IMR-90 (cell line): ENCODE data around the gene MCF2L.

Source experiments
- CEBPB ChIP-seq: IDR thresholded peaks from 2 replicates; pipeline ENCODE4 v1.6.1; 2012; ENCODE audit warnings: low read depth, low read length, improper control_type of control experiment
- FOS ChIP-seq: fragments of 150-350 bp; IDR thresholded peaks from 2 replicates; pipeline ENCODE4 v1.6.1; 2016; ENCODE audit warnings: low read depth, low read length
- MAZ ChIP-seq: IDR thresholded peaks from 2 replicates; pipeline ENCODE4 v1.6.1; 2012; ENCODE audit warnings: low read depth, mild to moderate bottlenecking, low read length, improper control_type of control experiment, moderate library complexity, borderline replicate concordance
- POLR2A ChIP-seq: IDR thresholded peaks from 2 replicates; pipeline ENCODE4 v1.6.1; 2012; ENCODE audit warnings: mild to moderate bottlenecking, low read depth, low read length
- RAD21 ChIP-seq: IDR thresholded peaks from 2 replicates; pipeline ENCODE4 v1.6.1; 2012; ENCODE audit warnings: low read length, improper control_type of control experiment
- RFX5 ChIP-seq: IDR thresholded peaks from 2 replicates; pipeline ENCODE4 v1.8.0; 2012; ENCODE audit warnings: low read depth, mild to moderate bottlenecking, low read length, moderate library complexity
- TF ChIP-seq, protein P1 (sequence below): conservative IDR thresholded peaks from 2 replicates; pipeline ENCODE4 v1.5.1; 2012; ENCODE audit warnings: mild to moderate bottlenecking, low read depth, low read length, improper control_type of control experiment
- TF ChIP-seq, protein P2 (sequence below): fragments of 150-350 bp; IDR thresholded peaks from 2 replicates; pipeline ENCODE4 v1.6.1; 2017; ENCODE audit warnings: mild to moderate bottlenecking, antibody characterized with exemption, low read length, low read depth

DNA sequence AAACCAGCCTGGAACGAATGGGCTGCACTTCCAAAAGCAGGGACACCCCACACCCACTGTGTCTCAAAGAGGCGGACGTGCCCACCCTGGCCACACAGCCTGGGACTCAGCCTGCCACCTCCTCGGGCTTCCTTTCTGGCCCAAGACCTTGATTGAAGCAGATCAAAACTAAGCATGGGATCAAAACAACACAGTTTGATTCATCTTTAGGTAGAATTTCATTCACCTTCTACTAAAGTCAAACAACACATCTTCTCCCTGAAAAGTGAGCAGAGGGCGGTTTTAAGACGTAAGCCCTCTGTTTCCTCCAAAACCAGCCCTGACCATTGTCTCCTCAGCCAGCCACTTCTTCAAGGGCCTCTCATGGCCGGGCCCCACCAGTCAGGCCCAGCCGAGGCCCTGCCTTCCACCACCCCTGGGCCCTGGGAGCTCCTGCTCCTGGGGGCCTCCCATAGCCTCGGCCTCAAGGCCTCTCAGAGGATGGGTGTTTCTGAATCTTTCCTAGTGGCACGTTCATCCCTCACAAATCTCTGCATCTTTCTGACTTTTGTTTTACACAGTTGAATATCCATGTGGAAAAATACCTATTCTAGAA lies 147.3 kb downstream of the MCF2L start:
- TF ChIP-seq, protein P1, sequence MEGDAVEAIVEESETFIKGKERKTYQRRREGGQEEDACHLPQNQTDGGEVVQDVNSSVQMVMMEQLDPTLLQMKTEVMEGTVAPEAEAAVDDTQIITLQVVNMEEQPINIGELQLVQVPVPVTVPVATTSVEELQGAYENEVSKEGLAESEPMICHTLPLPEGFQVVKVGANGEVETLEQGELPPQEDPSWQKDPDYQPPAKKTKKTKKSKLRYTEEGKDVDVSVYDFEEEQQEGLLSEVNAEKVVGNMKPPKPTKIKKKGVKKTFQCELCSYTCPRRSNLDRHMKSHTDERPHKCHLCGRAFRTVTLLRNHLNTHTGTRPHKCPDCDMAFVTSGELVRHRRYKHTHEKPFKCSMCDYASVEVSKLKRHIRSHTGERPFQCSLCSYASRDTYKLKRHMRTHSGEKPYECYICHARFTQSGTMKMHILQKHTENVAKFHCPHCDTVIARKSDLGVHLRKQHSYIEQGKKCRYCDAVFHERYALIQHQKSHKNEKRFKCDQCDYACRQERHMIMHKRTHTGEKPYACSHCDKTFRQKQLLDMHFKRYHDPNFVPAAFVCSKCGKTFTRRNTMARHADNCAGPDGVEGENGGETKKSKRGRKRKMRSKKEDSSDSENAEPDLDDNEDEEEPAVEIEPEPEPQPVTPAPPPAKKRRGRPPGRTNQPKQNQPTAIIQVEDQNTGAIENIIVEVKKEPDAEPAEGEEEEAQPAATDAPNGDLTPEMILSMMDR: no peak
- TF ChIP-seq POLR2A (no peak), CEBPB (no peak), MAZ (no peak), RFX5 (no peak), RAD21 (no peak), FOS (no peak)
- TF ChIP-seq, protein P2, sequence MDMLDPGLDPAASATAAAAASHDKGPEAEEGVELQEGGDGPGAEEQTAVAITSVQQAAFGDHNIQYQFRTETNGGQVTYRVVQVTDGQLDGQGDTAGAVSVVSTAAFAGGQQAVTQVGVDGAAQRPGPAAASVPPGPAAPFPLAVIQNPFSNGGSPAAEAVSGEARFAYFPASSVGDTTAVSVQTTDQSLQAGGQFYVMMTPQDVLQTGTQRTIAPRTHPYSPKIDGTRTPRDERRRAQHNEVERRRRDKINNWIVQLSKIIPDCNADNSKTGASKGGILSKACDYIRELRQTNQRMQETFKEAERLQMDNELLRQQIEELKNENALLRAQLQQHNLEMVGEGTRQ: no peak
